H7 (cell line): ENCODE data around the gene STIP1. TPM values are rescaled to one million over a fixed set of nuclear protein-coding genes. Genes with fewer than 3 reads are reported as not detected.
A peak's percentile ranks its signal among the peaks of the same experiment; 100 is the strongest.

Experiments used
- DNase-seq: peaks from one replicate; pipeline ENCODE4 v3.0.0; 2012
- H3K27me3 ChIP-seq: 2 replicates; pipeline ENCODE4 v1.6.0; 2011; ENCODE audit warnings: mild to moderate bottlenecking, low read length; ENCODE audit not compliant: control insufficient read depth, insufficient read depth
- H3K36me3 ChIP-seq: replicated peaks from 2 replicates; pipeline ENCODE4 v1.5.1; 2011; ENCODE audit warnings: low read length; ENCODE audit not compliant: control insufficient read depth, insufficient read depth
- H3K4me3 ChIP-seq: 2 replicates; pipeline ENCODE4 v1.5.1; 2011; ENCODE audit warnings: low read depth, mild to moderate bottlenecking, control low read depth, low read length, moderate library complexity; ENCODE audit not compliant: insufficient read depth
- total RNA-seq: library from RNA; depleted of rRNA; stranded (reverse); fragments of >200 nt; shearing (Covaris generic); gene quantifications from 2 replicates; pipeline ENCODE4 v1.2.3, GENCODE V29; 2014

The STIP1 gene
- total RNA-seq, 1 experiment from 2014 or later: 263 TPM

- H3K36me3 ChIP-seq: peaks cover 38% of the 10 kb centered on the region
- no peak overlapping the region for H3K4me3 ChIP-seq
- DNase-seq: no peak
- H3K27me3 ChIP-seq: no peaks in the 10 kb centered on the region
Measured at GRCh38 chr11:64203421-64204079, 17.6 kb downstream of the STIP1 start.

- DNase-seq: peak; percentile 50
- Histone ChIP-seq H3K4me3 (no peak overlapping the region), H3K36me3 (peaks cover 38% of the 10 kb centered on the region), H3K27me3 (no peaks in the 10 kb centered on the region)
Measured at GRCh38 chr11:64204080-64204440, 18.1 kb downstream of the STIP1 start.

- Histone ChIP-seq H3K36me3 (peaks cover 38% of the 10 kb centered on the region), H3K27me3 (no peaks in the 10 kb centered on the region), H3K4me3 (no peak overlapping the region)
- peak; percentile 96 for DNase-seq
Measured at GRCh38 chr11:64204464-64204989, 18.6 kb downstream of the STIP1 start.

GRCh38 chr11:64206457-64207255 lies 20.7 kb downstream of the STIP1 start, which contains the start of gene FERMT3:
TSS of gene FERMT3 (plus strand) at chr11:64206721. CDS start at chr11:64207365, 644 bp downstream.
- peak; percentile 57 for DNase-seq
- no peak within 1 kb of the TSS for H3K4me3 ChIP-seq
- H3K27me3 ChIP-seq: no peaks in the 10 kb centered on the region
- H3K36me3 ChIP-seq: peaks cover 24% of the 10 kb centered on the region

GRCh38 chr11:64207256-64208085 lies 21.5 kb downstream of the STIP1 start:
- no peaks in the 10 kb centered on the region for H3K27me3 ChIP-seq
- peaks cover 18% of the 10 kb centered on the region for H3K36me3 ChIP-seq
- DNase-seq: peak; percentile 52

GRCh38 chr11:64208086-64208795 lies 22.3 kb downstream of the STIP1 start:
- Histone ChIP-seq H3K36me3 (peaks cover 11% of the 10 kb centered on the region), H3K27me3 (no peaks in the 10 kb centered on the region), H3K4me3 (no peak overlapping the region)
- DNase-seq: peak; percentile 60

More at GRCh38 chr11:64207256-64208085, 21.5 kb downstream of the STIP1 start:
- no peak overlapping the region for H3K4me3 ChIP-seq

- peak; percentile 58 for DNase-seq
- Histone ChIP-seq H3K27me3 (no peaks in the 10 kb centered on the region), H3K36me3 (peaks cover 10% of the 10 kb centered on the region), H3K4me3 (no peak overlapping the region)
Measured at GRCh38 chr11:64208796-64209562, 23.0 kb downstream of the STIP1 start.

- Histone ChIP-seq H3K4me3 (no peak overlapping the region), H3K36me3 (peaks cover 10% of the 10 kb centered on the region), H3K27me3 (no peaks in the 10 kb centered on the region)
- DNase-seq: no peak
Measured at GRCh38 chr11:64209563-64209843, 23.5 kb downstream of the STIP1 start.

GRCh38 chr11:64210301-64211020 lies 24.5 kb downstream of the STIP1 start:
- DNase-seq: peak; percentile 51
- Histone ChIP-seq H3K4me3 (no peak overlapping the region), H3K27me3 (no peaks in the 10 kb centered on the region), H3K36me3 (peaks cover 9% of the 10 kb centered on the region)

GRCh38 chr11:64211181-64211872 lies 25.4 kb downstream of the STIP1 start:
- H3K36me3 ChIP-seq: peaks cover under 1% of the 10 kb centered on the region
- no peak overlapping the region for H3K4me3 ChIP-seq
- peak; percentile 59 for DNase-seq
- no peaks in the 10 kb centered on the region for H3K27me3 ChIP-seq

GRCh38 chr11:64216879-64217278 lies 30.9 kb downstream of the STIP1 start:
- Histone ChIP-seq H3K27me3 (no peaks in the 10 kb centered on the region), H3K36me3 (no peaks in the 10 kb centered on the region), H3K4me3 (no peak overlapping the region)
- DNase-seq: peak; percentile 67

GRCh38 chr11:64218628-64219353 lies 32.8 kb downstream of the STIP1 start:
- Histone ChIP-seq H3K27me3 (no peaks in the 10 kb centered on the region), H3K36me3 (no peaks in the 10 kb centered on the region; the same call in 1 of the 2 replicates), H3K4me3 (no peak overlapping the region)
- DNase-seq: no peak
